Endothelial cell of umbilical vein (primary cell): ENCODE measurements around the gene TGFBR2. TPM values are rescaled to one million over a fixed set of nuclear protein-coding genes. Genes with fewer than 3 reads are reported as not detected.

Source experiments
- BruUV-seq: library from RNA; stranded (reverse); fragments of 400-500 nt; replicated peaks from 2 replicates; lab custom pipeline; 2021; lab: Mats Ljungman, UMichigan
- CTCF ChIA-PET: fragments of 300-600, 350-600 bp; sonication (Branson Sonifier 250); formaldehyde crosslinking; loops from one replicate; lab custom pipeline; 2021; ENCODE audit warnings: antibody characterized with exemption, inconsistent platforms; lab: Charles Lee
- POLR2A ChIA-PET: fragments of 300-600, 350-600 bp; sonication (Branson Sonifier 250); formaldehyde crosslinking; loops from one replicate; lab custom pipeline; 2021; ENCODE audit warnings: antibody characterized with exemption, inconsistent platforms; lab: Charles Lee
- DNase-seq: peaks from one replicate; pipeline ENCODE4 v3.0.0-alpha.2; 2011; ENCODE audit warnings: low read depth, low spot score
- FAIRE-seq: peaks from 2 replicates; lab custom pipeline; 2011; peaks lifted over from hg19 to GRCh38; lab: Jason Lieb, UNC
- H2AFZ ChIP-seq: 2 replicates; pipeline ENCODE4 v1.6.0; 2012; ENCODE audit warnings: low read depth, low read length, control low read depth, inconsistent platforms
- H3K27ac ChIP-seq: 2 replicates; pipeline ENCODE4 v1.5.1; 2011; ENCODE audit warnings: low read depth, mild to moderate bottlenecking, control low read depth, low read length, moderate library complexity; ENCODE audit not compliant: insufficient read depth
- H3K27me3 ChIP-seq, 2 experiments: 2 replicates each; pipeline versions ENCODE4 v1.6.0 to v1.6.1; 2011; ENCODE audit warnings: low read length in 2 of 2, mixed read lengths in 1 of 2; ENCODE audit not compliant: control insufficient read depth in 2 of 2, insufficient read depth in 2 of 2
- H3K36me3 ChIP-seq, 2 experiments: 2 replicates in 1 of 2; 3 replicates in 1 of 2; pipeline ENCODE4 v1.5.1; 2011; ENCODE audit warnings: low read length in 2 of 2, mild to moderate bottlenecking in 1 of 2, moderate library complexity in 1 of 2; ENCODE audit not compliant: control insufficient read depth in 2 of 2, insufficient read depth in 2 of 2; ENCODE audit errors: extremely low read depth in 1 of 2
- H3K4me1 ChIP-seq: 3 replicates; pipeline ENCODE4 v1.5.1; 2011; ENCODE audit warnings: mild to moderate bottlenecking, low read length; ENCODE audit not compliant: control insufficient read depth, insufficient read depth; ENCODE audit errors: extremely low read depth
- H3K4me2 ChIP-seq: 2 replicates; pipeline ENCODE4 v1.6.1; 2011; ENCODE audit warnings: low read length, control low read depth, mixed read lengths; ENCODE audit not compliant: insufficient read depth
- H3K4me3 ChIP-seq, 3 experiments: fragments of 200-600 bp in 1 of 3; sonication (generic), shearing (Covaris generic) in 1 of 3; replicated peaks in 1 of 3; 2 replicates each; pipeline ENCODE4 v1.5.1; 2011 to 2016; ENCODE audit warnings: control low read depth in 3 of 3, low read length in 3 of 3, mild to moderate bottlenecking in 2 of 3, inconsistent platforms in 1 of 3, low read depth in 1 of 3, moderate library complexity in 1 of 3; ENCODE audit not compliant: insufficient read depth in 1 of 3
- H3K79me2 ChIP-seq: 2 replicates; pipeline ENCODE4 v1.6.0; 2012; ENCODE audit warnings: low read length, inconsistent platforms; ENCODE audit not compliant: control insufficient read depth, insufficient read depth
- H3K9ac ChIP-seq: replicated peaks from 2 replicates; pipeline ENCODE3; 2011; ENCODE audit warnings: low read length, control low read depth; ENCODE audit not compliant: insufficient read depth; ENCODE audit errors: extremely low read depth
- H3K9me1 ChIP-seq: replicated peaks from 3 replicates; pipeline ENCODE4 v1.6.0; 2011; ENCODE audit warnings: mild to moderate bottlenecking, low read length; ENCODE audit not compliant: control insufficient read depth, insufficient read depth; ENCODE audit errors: extremely low read depth
- H3K9me3 ChIP-seq: replicated peaks from 2 replicates; pipeline ENCODE4 v1.5.1; 2012; ENCODE audit warnings: low read length, inconsistent platforms; ENCODE audit not compliant: control insufficient read depth, insufficient read depth
- H4K20me1 ChIP-seq: replicated peaks from 2 replicates; pipeline ENCODE3; 2011; ENCODE audit warnings: mild to moderate bottlenecking, low read length; ENCODE audit not compliant: control insufficient read depth, insufficient read depth; ENCODE audit errors: extremely low read depth
- FOS ChIP-seq: IDR thresholded peaks from 2 replicates; pipeline ENCODE4 v1.6.1; 2011; ENCODE audit warnings: mild to moderate bottlenecking, low read length, moderate library complexity, borderline replicate concordance; ENCODE audit not compliant: insufficient read depth
- GATA2 ChIP-seq: IDR thresholded peaks from 2 replicates; pipeline ENCODE4 v1.7.0; 2011; ENCODE audit warnings: low read depth, mild to moderate bottlenecking, moderate library complexity, mixed read lengths, low read length; ENCODE audit not compliant: insufficient read length, insufficient read depth
- JUN ChIP-seq: IDR thresholded peaks from 2 replicates; pipeline ENCODE4 v1.6.1; 2011; ENCODE audit warnings: borderline replicate concordance, low read depth; ENCODE audit not compliant: insufficient read length, insufficient read depth
- dilution Hi-C: fragments of 300-500 bp; cut with MboI; formaldehyde crosslinking; loops from one replicate; pipeline ENCODE4 v1.15.0; 2019; ENCODE audit warnings: low sequenced_read_pairs; ENCODE audit not compliant: extremely low pct_ligation_motif_present
- intact Hi-C: fragments of 100-400 bp; cut with micrococcal nuclease; formaldehyde crosslinking; loops from one replicate; pipeline ENCODE4 v1.10.0; 2022
- polyA plus RNA-seq, 4 experiments: library from polyadenylated mRNA; depleted of rRNA in 3 of 4; stranded (reverse) in 3 of 4; unstranded in 1 of 4; fragments of >200 nt; gene quantifications; 2 replicates each; pipeline versions ENCODE4 v1.2.1 to v1.2.3, GENCODE V29; 2011 to 2012; ENCODE audit warnings: missing spikeins in 1 of 4
- total RNA-seq: library from RNA; stranded (reverse); gene quantifications from 2 replicates; pipeline ENCODE4 v1.2.3, GENCODE V29; 2021
- TF ChIP-seq, protein P1 (sequence below), 2 donors: IDR thresholded peaks; 1 replicate in 1 of 2; 2 replicates in 1 of 2; pipeline ENCODE4 v1.5.1; 2011; ENCODE audit warnings: low read length in 2 of 2, mild to moderate bottlenecking in 2 of 2, moderate library complexity in 2 of 2, control low read depth in 1 of 2, inconsistent platforms in 1 of 2, low read depth in 1 of 2; ENCODE audit not compliant: insufficient read depth in 1 of 2; ENCODE audit errors: extremely low read depth in 1 of 2

TGFBR2 gene
- total and polyA plus RNA-seq, 2 donors (not counting 3 experiments of a cell fraction or from before 2014, with no cell fraction given): 227 to 250 TPM

DNA sequence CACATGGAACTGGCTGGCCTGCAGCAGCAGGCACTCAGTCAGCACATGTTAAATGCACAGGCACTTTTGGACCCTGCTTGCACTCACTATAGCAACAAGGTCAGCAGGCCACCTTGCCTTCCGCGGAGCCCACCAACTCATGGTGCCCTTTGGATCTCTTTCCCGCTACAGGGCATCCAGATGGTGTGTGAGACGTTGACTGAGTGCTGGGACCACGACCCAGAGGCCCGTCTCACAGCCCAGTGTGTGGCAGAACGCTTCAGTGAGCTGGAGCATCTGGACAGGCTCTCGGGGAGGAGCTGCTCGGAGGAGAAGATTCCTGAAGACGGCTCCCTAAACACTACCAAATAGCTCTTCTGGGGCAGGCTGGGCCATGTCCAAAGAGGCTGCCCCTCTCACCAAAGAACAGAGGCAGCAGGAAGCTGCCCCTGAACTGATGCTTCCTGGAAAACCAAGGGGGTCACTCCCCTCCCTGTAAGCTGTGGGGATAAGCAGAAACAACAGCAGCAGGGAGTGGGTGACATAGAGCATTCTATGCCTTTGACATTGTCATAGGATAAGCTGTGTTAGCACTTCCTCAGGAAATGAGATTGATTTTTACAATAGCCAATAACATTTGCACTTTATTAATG, 85.0 kb downstream of the TGFBR2 start:
- intact Hi-C loops: no loop called here
- no peak for FAIRE-seq
- CTCF ChIA-PET: interaction anchor here (0.7 to 4.2 kb wide), 13 partner anchors 8 to 649 kb away, joined by 3 to 42 read pairs (median 3); partner anchors contain the start of gene TGFBR2

More for the DNA sequence above, 85.0 kb downstream of the TGFBR2 start:
- DNase-seq: peak; percentile 58
- TF ChIP-seq JUN (no peak), FOS (no peak), GATA2 (peak; percentile 36)
- TF ChIP-seq, protein P1, sequence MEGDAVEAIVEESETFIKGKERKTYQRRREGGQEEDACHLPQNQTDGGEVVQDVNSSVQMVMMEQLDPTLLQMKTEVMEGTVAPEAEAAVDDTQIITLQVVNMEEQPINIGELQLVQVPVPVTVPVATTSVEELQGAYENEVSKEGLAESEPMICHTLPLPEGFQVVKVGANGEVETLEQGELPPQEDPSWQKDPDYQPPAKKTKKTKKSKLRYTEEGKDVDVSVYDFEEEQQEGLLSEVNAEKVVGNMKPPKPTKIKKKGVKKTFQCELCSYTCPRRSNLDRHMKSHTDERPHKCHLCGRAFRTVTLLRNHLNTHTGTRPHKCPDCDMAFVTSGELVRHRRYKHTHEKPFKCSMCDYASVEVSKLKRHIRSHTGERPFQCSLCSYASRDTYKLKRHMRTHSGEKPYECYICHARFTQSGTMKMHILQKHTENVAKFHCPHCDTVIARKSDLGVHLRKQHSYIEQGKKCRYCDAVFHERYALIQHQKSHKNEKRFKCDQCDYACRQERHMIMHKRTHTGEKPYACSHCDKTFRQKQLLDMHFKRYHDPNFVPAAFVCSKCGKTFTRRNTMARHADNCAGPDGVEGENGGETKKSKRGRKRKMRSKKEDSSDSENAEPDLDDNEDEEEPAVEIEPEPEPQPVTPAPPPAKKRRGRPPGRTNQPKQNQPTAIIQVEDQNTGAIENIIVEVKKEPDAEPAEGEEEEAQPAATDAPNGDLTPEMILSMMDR (IDR thresholded peaks at IDR 0.05; ENCODE audit: extremely low read depth in 1 of 2, insufficient read depth in 1 of 2, low read depth in 1 of 2, low read length in 2 of 2): no peak
- no peaks in the 10 kb centered on the region for H3K9me3 ChIP-seq
- H2AFZ ChIP-seq: no peak overlapping the region
- no peaks in the 10 kb centered on the region for H3K27me3 ChIP-seq
- peaks cover 67% of the 10 kb centered on the region for H3K4me1 ChIP-seq
- TSS peak; percentile 64 for BruUV-seq
- peaks cover 31% of the 10 kb centered on the region for H3K79me2 ChIP-seq
- peak overlapping the region; percentile 57 for H3K27ac ChIP-seq
- H3K36me3 ChIP-seq: peaks cover 36 to 67% of the 10 kb centered on the region in 2 experiments
- peak overlapping the region; percentile 12 for H3K9ac ChIP-seq
- POLR2A ChIA-PET: interaction anchor here (0.5 to 1.2 kb wide), 7 partner anchors 9 to 348 kb away, joined by 3 to 8 read pairs (median 6); partner anchors contain the start of gene TGFBR2
- no peaks in the 10 kb centered on the region for H4K20me1 ChIP-seq
- dilution Hi-C loops: no loop called here
- no peaks in the 10 kb centered on the region for H3K9me1 ChIP-seq
- H3K4me2 ChIP-seq: no peak overlapping the region
- no peak overlapping the region for H3K4me3 ChIP-seq
